ENCODE measurements around the gene GAGE1. TPM values are rescaled to one million over a fixed set of nuclear protein-coding genes. Genes with fewer than 3 reads are reported as not detected.
"Not testable (repeated sequence)": the region's sequence is repeated elsewhere in the genome, so short reads cannot be mapped to it uniquely, and the experiment has no call there.

Gene GAGE1, protein sequence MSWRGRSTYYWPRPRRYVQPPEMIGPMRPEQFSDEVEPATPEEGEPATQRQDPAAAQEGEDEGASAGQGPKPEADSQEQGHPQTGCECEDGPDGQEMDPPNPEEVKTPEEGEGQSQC
- not detected in 2 replicates for total RNA-seq (2014; rRNA removed; shearing (Covaris generic))

DNA sequence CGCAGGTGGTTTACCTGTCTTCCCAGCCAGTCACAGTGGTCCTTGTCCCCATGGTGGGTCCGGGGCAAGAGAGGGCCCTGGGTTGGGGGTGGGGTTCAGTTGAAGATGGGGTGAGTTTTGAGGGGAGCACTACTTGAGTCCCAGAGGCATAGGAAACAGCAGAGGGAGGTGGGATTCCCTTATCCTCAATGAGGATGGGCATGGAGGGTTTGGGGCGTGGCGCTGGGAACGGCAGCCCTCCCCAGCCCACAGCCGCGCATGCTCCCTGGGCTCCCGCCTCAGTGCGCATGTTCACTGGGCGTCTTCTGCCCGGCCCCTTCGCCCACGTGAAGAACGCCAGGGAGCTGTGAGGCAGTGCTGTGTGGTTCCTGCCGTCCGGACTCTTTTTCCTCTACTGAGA, at the start of gene GAGE1:
TSS of gene GAGE1 (plus strand) at position 301 of the 400 bp plus-strand sequence. CDS start 1,155 bp downstream, outside the sequence.
- not testable (repeated sequence) for H3K4me3 ChIP-seq; H3K27me3 ChIP-seq (replicated peaks); DNase-seq (ENCODE audit: low read depth in 1 of 2, low spot score in 2 of 2); H3K4me1 ChIP-seq (replicated peaks); H3K36me3 ChIP-seq; H3K9me3 ChIP-seq (replicated peaks); H3K27ac ChIP-seq

DNA sequence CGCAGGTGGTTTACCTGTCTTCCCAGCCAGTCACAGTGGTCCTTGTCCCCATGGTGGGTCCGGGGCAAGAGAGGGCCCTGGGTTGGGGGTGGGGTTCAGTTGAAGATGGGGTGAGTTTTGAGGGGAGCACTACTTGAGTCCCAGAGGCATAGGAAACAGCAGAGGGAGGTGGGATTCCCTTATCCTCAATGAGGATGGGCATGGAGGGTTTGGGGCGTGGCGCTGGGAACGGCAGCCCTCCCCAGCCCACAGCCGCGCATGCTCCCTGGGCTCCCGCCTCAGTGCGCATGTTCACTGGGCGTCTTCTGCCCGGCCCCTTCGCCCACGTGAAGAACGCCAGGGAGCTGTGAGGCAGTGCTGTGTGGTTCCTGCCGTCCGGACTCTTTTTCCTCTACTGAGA, 47.8 kb upstream of the GAGE1 start, which contains the start of gene GAGE12E:
TSS of gene GAGE12E (plus strand) at position 301 of the 400 bp plus-strand sequence. CDS start 1,155 bp downstream, outside the sequence.
- H3K4me3 ChIP-seq; DNase-seq (ENCODE audit: low read depth in 1 of 2, low spot score in 2 of 2); H3K27me3 ChIP-seq (replicated peaks); H3K4me1 ChIP-seq (replicated peaks); H3K9me3 ChIP-seq (replicated peaks); H3K36me3 ChIP-seq; H3K27ac ChIP-seq: not testable (repeated sequence)

GRCh38 chrX:49560542-49560941, 38.3 kb upstream of the GAGE1 start, which contains the start of gene GAGE12F:
TSS of gene GAGE12F (plus strand) at chrX:49560842. CDS start at chrX:49561997, 1,155 bp downstream.
- not testable (repeated sequence) for DNase-seq (ENCODE audit: low read depth in 1 of 2, low spot score in 2 of 2); H3K27ac ChIP-seq; H3K9me3 ChIP-seq (replicated peaks); H3K36me3 ChIP-seq; H3K4me1 ChIP-seq (replicated peaks); H3K27me3 ChIP-seq (replicated peaks); H3K4me3 ChIP-seq

DNA sequence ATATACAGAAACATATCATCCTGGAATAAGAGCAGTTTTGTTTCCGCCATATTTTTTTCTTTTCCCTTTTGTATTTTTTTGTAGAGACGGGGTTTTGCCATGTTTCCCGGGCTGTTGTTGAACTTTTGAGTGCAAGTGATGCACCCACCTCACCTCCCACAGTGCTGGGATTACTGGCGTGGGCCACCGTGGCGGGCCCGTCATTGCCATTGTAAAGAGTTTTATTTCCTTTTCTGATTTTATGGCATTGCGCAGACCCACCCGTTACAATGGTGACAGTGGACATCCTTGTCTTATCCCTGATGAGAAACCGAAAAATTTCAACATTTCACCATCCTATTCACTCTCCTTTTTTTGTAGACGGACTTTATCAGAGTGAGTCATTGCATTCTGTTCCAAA, 30.1 kb upstream of the GAGE1 start:
- not testable (repeated sequence) for H3K27me3 ChIP-seq (replicated peaks); H3K27ac ChIP-seq; H3K36me3 ChIP-seq; H3K4me1 ChIP-seq (replicated peaks); H3K9me3 ChIP-seq (replicated peaks); H3K4me3 ChIP-seq
- peak in 1 of 2 experiments; percentile 6 for DNase-seq (ENCODE audit: low read depth in 1 of 2, low spot score in 2 of 2)

- not testable (repeated sequence) for H3K4me1 ChIP-seq (replicated peaks); H3K9me3 ChIP-seq (replicated peaks); DNase-seq (ENCODE audit: low read depth in 1 of 2, low spot score in 2 of 2); H3K27ac ChIP-seq; H3K27me3 ChIP-seq (replicated peaks); H3K4me3 ChIP-seq; H3K36me3 ChIP-seq
Measured at GRCh38 chrX:49569152-49569551, 29.7 kb upstream of the GAGE1 start.

DNA sequence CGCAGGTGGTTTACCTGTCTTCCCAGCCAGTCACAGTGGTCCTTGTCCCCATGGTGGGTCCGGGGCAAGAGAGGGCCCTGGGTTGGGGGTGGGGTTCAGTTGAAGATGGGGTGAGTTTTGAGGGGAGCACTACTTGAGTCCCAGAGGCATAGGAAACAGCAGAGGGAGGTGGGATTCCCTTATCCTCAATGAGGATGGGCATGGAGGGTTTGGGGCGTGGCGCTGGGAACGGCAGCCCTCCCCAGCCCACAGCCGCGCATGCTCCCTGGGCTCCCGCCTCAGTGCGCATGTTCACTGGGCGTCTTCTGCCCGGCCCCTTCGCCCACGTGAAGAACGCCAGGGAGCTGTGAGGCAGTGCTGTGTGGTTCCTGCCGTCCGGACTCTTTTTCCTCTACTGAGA, 28.7 kb upstream of the GAGE1 start, which contains the start of gene GAGE12G:
TSS of gene GAGE12G (plus strand) at position 301 of the 400 bp plus-strand sequence. CDS start 1,155 bp downstream, outside the sequence.
- H3K27me3 ChIP-seq (replicated peaks); H3K4me3 ChIP-seq; H3K27ac ChIP-seq; H3K9me3 ChIP-seq (replicated peaks); DNase-seq (ENCODE audit: low read depth in 1 of 2, low spot score in 2 of 2); H3K4me1 ChIP-seq (replicated peaks); H3K36me3 ChIP-seq: not testable (repeated sequence)

- H3K4me3 ChIP-seq; DNase-seq (ENCODE audit: low read depth in 1 of 2, low spot score in 2 of 2); H3K4me1 ChIP-seq (replicated peaks); H3K36me3 ChIP-seq; H3K27me3 ChIP-seq (replicated peaks); H3K9me3 ChIP-seq (replicated peaks); H3K27ac ChIP-seq: not testable (repeated sequence)
Measured at GRCh38 chrX:49579649-49580048, 19.2 kb upstream of the GAGE1 start, which contains the start of gene GAGE12H. TSS of gene GAGE12H (plus strand) at chrX:49579949. CDS start at chrX:49581104, 1,155 bp downstream.

- not testable (repeated sequence) for H3K4me3 ChIP-seq; DNase-seq (ENCODE audit: low read depth in 1 of 2, low spot score in 2 of 2); H3K27ac ChIP-seq; H3K4me1 ChIP-seq (replicated peaks); H3K36me3 ChIP-seq; H3K9me3 ChIP-seq (replicated peaks); H3K27me3 ChIP-seq (replicated peaks)
Measured at GRCh38 chrX:49589196-49589595, 9.6 kb upstream of the GAGE1 start, which contains the start of gene GAGE2A. TSS of gene GAGE2A (plus strand) at chrX:49589496. CDS start at chrX:49590651, 1,155 bp downstream.

GRCh38 chrX:49589769-49590478, 8.9 kb upstream of the GAGE1 start:
- not testable (repeated sequence) for H3K4me3 ChIP-seq; H3K27me3 ChIP-seq (replicated peaks); DNase-seq (ENCODE audit: low read depth in 1 of 2, low spot score in 2 of 2); H3K27ac ChIP-seq; H3K9me3 ChIP-seq (replicated peaks); H3K36me3 ChIP-seq; H3K4me1 ChIP-seq (replicated peaks)

GRCh38 chrX:49590488-49590887, 8.3 kb upstream of the GAGE1 start:
- not testable (repeated sequence) for H3K4me3 ChIP-seq; H3K27ac ChIP-seq; H3K36me3 ChIP-seq; H3K4me1 ChIP-seq (replicated peaks); DNase-seq (ENCODE audit: low read depth in 1 of 2, low spot score in 2 of 2); H3K9me3 ChIP-seq (replicated peaks); H3K27me3 ChIP-seq (replicated peaks)

- H3K27me3 ChIP-seq (replicated peaks): no peaks in the 10 kb centered on the region
- no peaks in the 10 kb centered on the region for H3K9me3 ChIP-seq (replicated peaks)
- no peaks in the 10 kb centered on the region for H3K36me3 ChIP-seq
- no peaks in the 10 kb centered on the region for H3K4me1 ChIP-seq (replicated peaks)
- H3K4me3 ChIP-seq: no peak overlapping the region
- no peak for DNase-seq (ENCODE audit: low read depth in 1 of 2, low spot score in 2 of 2)
- H3K27ac ChIP-seq: no peak overlapping the region
Measured at GRCh38 chrX:49610718-49611310, 12.0 kb downstream of the GAGE1 start.

GRCh38 chrX:49618574-49618973, 19.8 kb downstream of the GAGE1 start:
- H3K36me3 ChIP-seq: no peaks in the 10 kb centered on the region
- H3K4me3 ChIP-seq: no peak overlapping the region
- H3K9me3 ChIP-seq (replicated peaks): no peaks in the 10 kb centered on the region
- no peaks in the 10 kb centered on the region for H3K4me1 ChIP-seq (replicated peaks)
- DNase-seq (ENCODE audit: low read depth in 1 of 2, low spot score in 2 of 2): no peak
- H3K27me3 ChIP-seq (replicated peaks): no peaks in the 10 kb centered on the region
- H3K27ac ChIP-seq: no peak overlapping the region

DNA sequence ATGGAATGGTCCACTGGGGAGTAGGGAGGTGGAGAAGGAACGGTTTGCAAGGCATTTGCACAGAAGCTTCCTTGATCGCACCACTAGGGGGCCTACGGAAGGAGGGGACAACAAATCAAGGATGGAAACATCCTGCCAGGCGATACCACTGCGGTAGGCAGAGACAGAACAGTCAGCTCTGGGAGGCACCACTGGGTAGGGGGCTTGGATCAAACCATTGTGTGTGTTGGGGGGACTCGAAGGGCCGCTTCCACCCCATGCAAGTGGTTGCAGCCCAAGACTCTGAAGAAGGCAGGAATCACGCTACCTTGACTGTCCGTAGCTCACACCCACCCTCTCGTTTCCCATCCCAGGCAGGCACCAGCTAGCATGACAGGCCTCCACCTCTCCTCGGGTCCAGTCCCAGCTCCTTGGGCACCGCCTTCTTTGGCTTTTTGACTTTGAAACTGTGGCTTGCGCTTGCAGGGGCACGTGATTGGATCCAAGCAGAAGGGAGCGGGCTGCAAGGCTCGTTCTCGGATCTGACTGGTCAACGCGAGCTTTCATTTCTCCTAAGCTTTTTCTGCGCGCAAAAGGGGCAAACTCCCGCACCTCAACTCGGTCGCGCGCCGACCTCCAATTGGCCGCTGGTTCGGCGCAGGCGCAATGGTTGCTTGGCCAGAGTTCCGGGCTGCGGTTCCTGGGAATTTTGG, 28.4 kb downstream of the GAGE1 start:
- no peaks in the 10 kb centered on the region for H3K4me1 ChIP-seq (replicated peaks)
- H3K27me3 ChIP-seq (replicated peaks): no peaks in the 10 kb centered on the region
- no peak overlapping the region for H3K27ac ChIP-seq
- no peaks in the 10 kb centered on the region for H3K36me3 ChIP-seq
- DNase-seq (ENCODE audit: low read depth in 1 of 2, low spot score in 2 of 2): no peak
- H3K9me3 ChIP-seq (replicated peaks): no peaks in the 10 kb centered on the region
- no peak overlapping the region for H3K4me3 ChIP-seq
